K562 (cell line): ENCODE data around the gene MYH7. TPM values are rescaled to one million over a fixed set of nuclear protein-coding genes. Genes with fewer than 3 reads are reported as not detected.
A peak's percentile ranks its signal among the peaks of the same experiment; 100 is the strongest.

Source experiments
- ATAC-seq: fragments of 200-7000 bp; cut with Tn5 transposase; 3 replicates; pipeline ENCODE4 v1.9.1; 2020; ENCODE audit warnings: moderate library complexity
- BruUV-seq: library from RNA; stranded (reverse); fragments of 400-500 nt; replicated peaks from 2 replicates; lab custom pipeline; 2021; lab: Mats Ljungman, UMichigan
- CTCF ChIA-PET: fragments of 300-600 bp; formaldehyde crosslinking; extraction: SDS; loops from one replicate; lab custom pipeline; 2021; ENCODE audit warnings: low intra/inter-chr PET ratio; lab: Yijun Ruan, JAX
- POLR2A ChIA-PET: fragments of 300-600, 350-650 bp; sonication (Branson Sonifier 250); formaldehyde crosslinking; extraction: SDS; loops from one replicate; lab custom pipeline; 2021; ENCODE audit warnings: antibody characterized with exemption, inconsistent platforms; lab: Yijun Ruan, JAX
- DNase-seq, 4 experiments: peaks; one replicate each; pipeline versions ENCODE4 v3.0.0 to v3.0.0-alpha.2; 2011 to 2018; ENCODE audit warnings: low spot score in 3 of 4, mixed read lengths in 3 of 4; ENCODE audit errors: extremely low read depth in 1 of 4
- FAIRE-seq: peaks from 2 replicates; lab custom pipeline; 2011; peaks lifted over from hg19 to GRCh38; lab: Jason Lieb, UNC
- H2AFZ ChIP-seq: 2 replicates; pipeline ENCODE4 v1.6.0; 2011; ENCODE audit warnings: low read depth, low read length, control low read depth, inconsistent platforms
- H3K27ac ChIP-seq: fragments of 200-600 bp; 3 replicates; pipeline ENCODE4 v1.8.0; 2011; ENCODE audit warnings: low read depth, mild to moderate bottlenecking, control low read depth, inconsistent platforms, low read length, moderate library complexity, mixed read lengths; ENCODE audit errors: extremely low read depth
- H3K27me3 ChIP-seq, 2 experiments: fragments of 300-600 bp in 1 of 2; 2 replicates in 1 of 2; 3 replicates in 1 of 2; pipeline versions ENCODE4 v1.6.0 to v1.8.0; 2011; ENCODE audit warnings: inconsistent platforms in 2 of 2, low read length in 2 of 2, mild to moderate bottlenecking in 1 of 2, mixed read lengths in 1 of 2, moderate library complexity in 1 of 2; ENCODE audit not compliant: control insufficient read depth in 2 of 2, insufficient read depth in 2 of 2
- H3K36me3 ChIP-seq: fragments of 300-600 bp; 3 replicates; pipeline ENCODE4 v1.8.0; 2011; ENCODE audit warnings: mild to moderate bottlenecking, low read length, inconsistent platforms; ENCODE audit not compliant: control insufficient read depth, insufficient read depth
- H3K4me1 ChIP-seq, 2 experiments: fragments of 200-600 bp in 1 of 2; replicated peaks in 1 of 2; 2 replicates in 1 of 2; 3 replicates in 1 of 2; pipeline versions ENCODE4 v1.5.1 to v1.8.0; 2011; ENCODE audit warnings: inconsistent platforms in 2 of 2, low read length in 2 of 2, mild to moderate bottlenecking in 1 of 2, mixed read lengths in 1 of 2, moderate library complexity in 1 of 2; ENCODE audit not compliant: control insufficient read depth in 2 of 2, insufficient read depth in 2 of 2
- H3K4me2 ChIP-seq: 2 replicates; pipeline ENCODE4 v1.6.1; 2011; ENCODE audit warnings: low read length, control low read depth, inconsistent platforms, mixed read lengths; ENCODE audit not compliant: insufficient read depth
- H3K4me3 ChIP-seq: fragments of 200-600 bp; sonication (generic), shearing (Covaris generic); 2 replicates; pipeline ENCODE4 v1.5.1; 2016; ENCODE audit warnings: control low read depth, inconsistent platforms
- H3K79me2 ChIP-seq: fragments of 200-600 bp; 3 replicates; pipeline ENCODE4 v1.8.0; 2011; ENCODE audit warnings: low read length, inconsistent platforms; ENCODE audit not compliant: control insufficient read depth, insufficient read depth
- H3K9ac ChIP-seq, 2 experiments: 2 replicates each; pipeline versions ENCODE4 v1.6.0 to v1.6.1; 2011; ENCODE audit warnings: low read depth in 2 of 2, low read length in 2 of 2, control low read depth in 1 of 2, inconsistent platforms in 1 of 2, mild to moderate bottlenecking in 1 of 2, mixed read lengths in 1 of 2; ENCODE audit not compliant: insufficient read depth in 1 of 2
- H3K9me1 ChIP-seq: one replicate; pipeline ENCODE4 v1.6.0; 2011; ENCODE audit warnings: inconsistent platforms, mild to moderate bottlenecking, low read length, moderate library complexity; ENCODE audit not compliant: control insufficient read depth, insufficient read depth
- H3K9me3 ChIP-seq: replicated peaks from 2 replicates; pipeline ENCODE4 v1.5.1; 2011; ENCODE audit warnings: low read depth, low read length, inconsistent platforms; ENCODE audit not compliant: control insufficient read depth, insufficient read depth
- H4K20me1 ChIP-seq: replicated peaks from 2 replicates; pipeline ENCODE4 v1.6.1; 2011; ENCODE audit warnings: low read length, inconsistent platforms, mixed read lengths; ENCODE audit not compliant: control insufficient read depth, insufficient read depth
- MBD2 ChIP-seq: sonication (generic); IDR thresholded peaks from 2 replicates; pipeline ENCODE4 v1.6.1; 2016; ENCODE audit warnings: low read depth, borderline replicate concordance
- RAD21 ChIP-seq, 2 experiments: fragments of 250-450 bp in 1 of 2; fragments of 450-650 bp in 1 of 2; sonication (Bioruptor Pico) in 1 of 2; formaldehyde crosslinking in 1 of 2; IDR thresholded peaks in 1 of 2; conservative IDR thresholded peaks in 1 of 2; 2 replicates each; pipeline versions ENCODE4 v1.4.0 to v1.8.0; 2020 to 2022; ENCODE audit warnings: mild to moderate bottlenecking in 2 of 2, moderate library complexity in 1 of 2
- SIN3B ChIP-seq: fragments of 450-650 bp; IDR thresholded peaks from 2 replicates; pipeline ENCODE4 v1.6.1; 2017; ENCODE audit warnings: low read depth, mild to moderate bottlenecking, moderate library complexity
- SMC3 ChIP-seq: conservative IDR thresholded peaks from 2 replicates; pipeline ENCODE4 v1.6.1; 2011; ENCODE audit warnings: low read depth, low read length, improper control_type of control experiment; ENCODE audit not compliant: insufficient read depth
- ZNF253 ChIP-seq: fragments of 250-450 bp; sonication (Bioruptor Pico); conservative IDR thresholded peaks from 2 replicates; pipeline ENCODE4 v1.6.1; 2021; ENCODE audit warnings: mild to moderate bottlenecking
- WGBS: fragments of 100-300 bp; shearing (Covaris generic); methylation state at CpG from one replicate; pipeline ENCODE4 v1.1.6; 2016; ENCODE audit warnings: low coverage, mixed read lengths; ENCODE audit not compliant: insufficient coverage; ENCODE audit errors: missing lambda C conversion rate; 5-methylcytosine and 5-hydroxymethylcytosine counted together
- in situ Hi-C: fragments of 300-500 bp; cut with MboI; formaldehyde crosslinking; loops from 4 replicates; pipeline ENCODE4 v1.15.0; 2018; ENCODE audit warnings: inconsistent platforms, mixed read lengths
- intact Hi-C: fragments of 100-400 bp; cut with micrococcal nuclease; formaldehyde crosslinking; loops from 2 replicates; pipeline ENCODE4 v1.14.2; 2022
- polyA plus RNA-seq, 8 experiments: library from polyadenylated mRNA; depleted of rRNA in 4 of 8; stranded (reverse) in 5 of 8; unstranded in 3 of 8; fragments of >200 nt; fragmentation: Nextera tagmentation in 2 of 8; fragmentation: Illumina TruSeq in 1 of 8; extraction: Ambion mirVana in 2 of 8; extraction: Trizol in 1 of 8; gene quantifications; 2 replicates each; pipeline versions ENCODE4 v1.2.1 to v1.2.3, GENCODE V29; 2011 to 2014; ENCODE audit warnings: inconsistent platforms in 1 of 8, missing spikeins in 1 of 8
- total RNA-seq, 7 experiments: library from RNA; depleted of rRNA in 6 of 7; stranded (reverse); fragments of >200 nt in 6 of 7; fragmentation: Illumina TruSeq in 2 of 7; extraction: Trizol in 2 of 7; gene quantifications; 2 replicates each; pipeline versions ENCODE4 v1.2.1 to v1.2.3, GENCODE V29; 2011 to 2021; ENCODE audit warnings: low replicate concordance in 1 of 7
- TF ChIP-seq, protein P1 (sequence below), 2 experiments: fragments of 450-650 bp; formaldehyde crosslinking in 1 of 2; IDR thresholded peaks; 2 replicates each; pipeline versions ENCODE4 v1.4.0 to v1.6.1; 2014 to 2020; ENCODE audit warnings: mild to moderate bottlenecking in 2 of 2, borderline replicate concordance in 1 of 2, low read depth in 1 of 2
- TF ChIP-seq, protein P2 (sequence below), 3 experiments: IDR thresholded peaks in 2 of 3; conservative IDR thresholded peaks in 1 of 3; 2 replicates each; pipeline ENCODE4 v1.5.1; 2011 to 2012; ENCODE audit warnings: low read length in 3 of 3, mild to moderate bottlenecking in 3 of 3, control low read depth in 2 of 3, improper control_type of control experiment in 1 of 3, inconsistent platforms in 1 of 3, low read depth in 1 of 3, mixed read lengths in 1 of 3, moderate library complexity in 1 of 3; ENCODE audit not compliant: insufficient read depth in 2 of 3
- TF ChIP-seq, protein P3 (sequence below): fragments of 450-650 bp; formaldehyde crosslinking; IDR thresholded peaks from 2 replicates; pipeline ENCODE4 v1.4.0; 2020; ENCODE audit warnings: mild to moderate bottlenecking, moderate library complexity

MYH7 gene
- total and polyA plus RNA-seq, 9 of the 15 experiments (the other 6 are each of a cell fraction or from before 2014, with no cell fraction given): not detected

DNA sequence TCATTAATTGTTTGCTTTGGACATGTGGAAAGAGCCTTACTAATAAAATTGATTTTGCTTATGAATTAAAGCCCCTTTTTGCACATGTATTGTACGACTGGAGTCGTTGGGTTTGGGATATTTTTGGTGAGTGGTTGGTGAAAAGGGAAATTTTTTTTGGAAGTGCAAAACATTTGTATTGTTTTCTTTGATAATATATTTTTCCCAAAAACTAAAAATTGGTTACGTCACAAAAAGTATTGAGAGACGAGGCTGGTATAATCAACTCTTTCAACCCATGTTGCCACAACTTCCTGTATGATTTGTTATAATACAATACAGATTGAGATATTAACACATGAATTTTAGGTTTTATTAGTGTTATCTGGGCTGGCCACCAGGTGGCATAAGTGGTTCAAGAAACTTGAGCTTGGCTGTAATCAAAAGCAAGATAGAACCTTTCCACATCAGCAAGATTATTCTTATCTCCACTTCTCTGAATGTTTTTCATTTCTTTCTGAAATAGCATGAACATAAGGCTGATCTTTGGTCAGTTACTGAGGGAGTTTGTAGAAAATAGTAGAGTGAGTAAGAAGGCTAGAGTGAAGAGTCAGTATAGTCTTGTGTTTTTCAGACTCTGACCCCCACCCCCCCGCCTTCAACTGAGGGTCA, 42.8 kb upstream of the MYH7 start:
- peaks cover 55% of the 10 kb centered on the region for H3K36me3 ChIP-seq
- ChIA-PET CTCF (interaction anchor here (0.6 to 2.8 kb wide), 5 partner anchors 61 to 151 kb away, joined by 5 to 22 read pairs (median 9); no protein-coding TSS in a partner anchor), POLR2A (interaction anchor here (0.6 kb wide), 1 partner anchor 87 kb away, joined by 3 read pairs; no protein-coding TSS in a partner anchor)
- H3K9me1 ChIP-seq: no peaks in the 10 kb centered on the region
- H3K4me2 ChIP-seq: no peak overlapping the region
- in situ Hi-C loops (no loop called here), intact Hi-C loops (loop anchor here (1.0 kb wide), 1 partner anchor 81 kb away; no protein-coding TSS in a partner anchor)
- peak; percentile 20 to 51 (median 26) for DNase-seq
- FAIRE-seq: peak; percentile 69
- H3K27me3 ChIP-seq: no peaks in the 10 kb centered on the region
- WGBS: 14% methylated on average over 5 of the region's 5 CpGs
- H3K4me3 ChIP-seq: no peak overlapping the region
- H3K79me2 ChIP-seq: no peaks in the 10 kb centered on the region
- no peak overlapping the region for H2AFZ ChIP-seq
- no peak overlapping the region for H3K27ac ChIP-seq
- no peaks in the 10 kb centered on the region for H3K9me3 ChIP-seq
- H3K4me1 ChIP-seq: no peaks in the 10 kb centered on the region
- no TSS peak for BruUV-seq
- peak; percentile 55; the same call in 2 of the 3 replicates for ATAC-seq
- H3K9ac ChIP-seq: no peak overlapping the region
- H4K20me1 ChIP-seq: 0 out of 2 replicates have a peak, but pooled peaks cover 5% of the 10 kb centered on the region
- TF ChIP-seq, protein P1, sequence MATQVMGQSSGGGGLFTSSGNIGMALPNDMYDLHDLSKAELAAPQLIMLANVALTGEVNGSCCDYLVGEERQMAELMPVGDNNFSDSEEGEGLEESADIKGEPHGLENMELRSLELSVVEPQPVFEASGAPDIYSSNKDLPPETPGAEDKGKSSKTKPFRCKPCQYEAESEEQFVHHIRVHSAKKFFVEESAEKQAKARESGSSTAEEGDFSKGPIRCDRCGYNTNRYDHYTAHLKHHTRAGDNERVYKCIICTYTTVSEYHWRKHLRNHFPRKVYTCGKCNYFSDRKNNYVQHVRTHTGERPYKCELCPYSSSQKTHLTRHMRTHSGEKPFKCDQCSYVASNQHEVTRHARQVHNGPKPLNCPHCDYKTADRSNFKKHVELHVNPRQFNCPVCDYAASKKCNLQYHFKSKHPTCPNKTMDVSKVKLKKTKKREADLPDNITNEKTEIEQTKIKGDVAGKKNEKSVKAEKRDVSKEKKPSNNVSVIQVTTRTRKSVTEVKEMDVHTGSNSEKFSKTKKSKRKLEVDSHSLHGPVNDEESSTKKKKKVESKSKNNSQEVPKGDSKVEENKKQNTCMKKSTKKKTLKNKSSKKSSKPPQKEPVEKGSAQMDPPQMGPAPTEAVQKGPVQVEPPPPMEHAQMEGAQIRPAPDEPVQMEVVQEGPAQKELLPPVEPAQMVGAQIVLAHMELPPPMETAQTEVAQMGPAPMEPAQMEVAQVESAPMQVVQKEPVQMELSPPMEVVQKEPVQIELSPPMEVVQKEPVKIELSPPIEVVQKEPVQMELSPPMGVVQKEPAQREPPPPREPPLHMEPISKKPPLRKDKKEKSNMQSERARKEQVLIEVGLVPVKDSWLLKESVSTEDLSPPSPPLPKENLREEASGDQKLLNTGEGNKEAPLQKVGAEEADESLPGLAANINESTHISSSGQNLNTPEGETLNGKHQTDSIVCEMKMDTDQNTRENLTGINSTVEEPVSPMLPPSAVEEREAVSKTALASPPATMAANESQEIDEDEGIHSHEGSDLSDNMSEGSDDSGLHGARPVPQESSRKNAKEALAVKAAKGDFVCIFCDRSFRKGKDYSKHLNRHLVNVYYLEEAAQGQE (IDR thresholded peaks at IDR 0.05; ENCODE audit: borderline replicate concordance): peak; percentile 70
- TF ChIP-seq, protein P1 (CRISPR knock-in tag; IDR thresholded peaks at IDR 0.05; ENCODE audit: low read depth): no peak
- TF ChIP-seq, protein P2, sequence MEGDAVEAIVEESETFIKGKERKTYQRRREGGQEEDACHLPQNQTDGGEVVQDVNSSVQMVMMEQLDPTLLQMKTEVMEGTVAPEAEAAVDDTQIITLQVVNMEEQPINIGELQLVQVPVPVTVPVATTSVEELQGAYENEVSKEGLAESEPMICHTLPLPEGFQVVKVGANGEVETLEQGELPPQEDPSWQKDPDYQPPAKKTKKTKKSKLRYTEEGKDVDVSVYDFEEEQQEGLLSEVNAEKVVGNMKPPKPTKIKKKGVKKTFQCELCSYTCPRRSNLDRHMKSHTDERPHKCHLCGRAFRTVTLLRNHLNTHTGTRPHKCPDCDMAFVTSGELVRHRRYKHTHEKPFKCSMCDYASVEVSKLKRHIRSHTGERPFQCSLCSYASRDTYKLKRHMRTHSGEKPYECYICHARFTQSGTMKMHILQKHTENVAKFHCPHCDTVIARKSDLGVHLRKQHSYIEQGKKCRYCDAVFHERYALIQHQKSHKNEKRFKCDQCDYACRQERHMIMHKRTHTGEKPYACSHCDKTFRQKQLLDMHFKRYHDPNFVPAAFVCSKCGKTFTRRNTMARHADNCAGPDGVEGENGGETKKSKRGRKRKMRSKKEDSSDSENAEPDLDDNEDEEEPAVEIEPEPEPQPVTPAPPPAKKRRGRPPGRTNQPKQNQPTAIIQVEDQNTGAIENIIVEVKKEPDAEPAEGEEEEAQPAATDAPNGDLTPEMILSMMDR (IDR thresholded peaks at IDR 0.05 in 2 of 3, conservative IDR thresholded peaks at IDR 0.05 in 1 of 3; ENCODE audit: insufficient read depth in 2 of 3, low read depth in 1 of 3, low read length in 3 of 3): peak; percentile 46 to 65 (median 53); a peak in 5 of 6 replicates
- TF ChIP-seq ZNF253 (CRISPR knock-in tag) (no peak), RAD21 (CRISPR knock-in tag; conservative IDR thresholded peaks at IDR 0.05 in 1 of 2, IDR thresholded peaks at IDR 0.05 in 1 of 2) (peak; percentile 67 to 77), SMC3 (peak; percentile 43; the same call in 1 of the 2 replicates), MBD2 (no peak), SIN3B (no peak)
- TF ChIP-seq, protein P3, sequence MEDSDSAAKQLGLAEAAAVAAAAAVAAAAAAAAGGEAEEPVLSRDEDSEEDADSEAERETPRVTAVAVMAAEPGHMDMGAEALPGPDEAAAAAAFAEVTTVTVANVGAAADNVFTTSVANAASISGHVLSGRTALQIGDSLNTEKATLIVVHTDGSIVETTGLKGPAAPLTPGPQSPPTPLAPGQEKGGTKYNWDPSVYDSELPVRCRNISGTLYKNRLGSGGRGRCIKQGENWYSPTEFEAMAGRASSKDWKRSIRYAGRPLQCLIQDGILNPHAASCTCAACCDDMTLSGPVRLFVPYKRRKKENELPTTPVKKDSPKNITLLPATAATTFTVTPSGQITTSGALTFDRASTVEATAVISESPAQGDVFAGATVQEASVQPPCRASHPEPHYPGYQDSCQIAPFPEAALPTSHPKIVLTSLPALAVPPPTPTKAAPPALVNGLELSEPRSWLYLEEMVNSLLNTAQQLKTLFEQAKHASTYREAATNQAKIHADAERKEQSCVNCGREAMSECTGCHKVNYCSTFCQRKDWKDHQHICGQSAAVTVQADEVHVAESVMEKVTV (CRISPR knock-in tag): peak; percentile 50
